22Rv1 (cell line): Measurements from ENCODE around the gene AGBL1.

Experiments
- CTCF ChIP-seq: fragments of 450-650 bp; IDR thresholded peaks from 2 replicates; pipeline ENCODE4 v1.5.1; 2017; ENCODE audit warnings: mild to moderate bottlenecking
- ZFX ChIP-seq: fragments of 450-650 bp; IDR thresholded peaks from 2 replicates; pipeline ENCODE4 v1.6.1; 2017; ENCODE audit warnings: antibody characterized with exemption, borderline replicate concordance

GRCh38 chr15:86139828-86140227 is 60.2 kb downstream of the AGBL1 start:
- TF ChIP-seq CTCF: peak; percentile 81
- TF ChIP-seq ZFX: no peak
